HCEC 1CT (cell line): ENCODE data around the gene GNG4.
A peak's percentile ranks its signal among the peaks of the same experiment; 100 is the strongest.
"Not testable (repeated sequence)": the region's sequence is repeated elsewhere in the genome, so short reads cannot be mapped to it uniquely, and the experiment has no call there.

Experiments used
- DNase-seq: peaks from one replicate; pipeline ENCODE4 v3.0.0-alpha.2; 2017

The GNG4 gene

DNA sequence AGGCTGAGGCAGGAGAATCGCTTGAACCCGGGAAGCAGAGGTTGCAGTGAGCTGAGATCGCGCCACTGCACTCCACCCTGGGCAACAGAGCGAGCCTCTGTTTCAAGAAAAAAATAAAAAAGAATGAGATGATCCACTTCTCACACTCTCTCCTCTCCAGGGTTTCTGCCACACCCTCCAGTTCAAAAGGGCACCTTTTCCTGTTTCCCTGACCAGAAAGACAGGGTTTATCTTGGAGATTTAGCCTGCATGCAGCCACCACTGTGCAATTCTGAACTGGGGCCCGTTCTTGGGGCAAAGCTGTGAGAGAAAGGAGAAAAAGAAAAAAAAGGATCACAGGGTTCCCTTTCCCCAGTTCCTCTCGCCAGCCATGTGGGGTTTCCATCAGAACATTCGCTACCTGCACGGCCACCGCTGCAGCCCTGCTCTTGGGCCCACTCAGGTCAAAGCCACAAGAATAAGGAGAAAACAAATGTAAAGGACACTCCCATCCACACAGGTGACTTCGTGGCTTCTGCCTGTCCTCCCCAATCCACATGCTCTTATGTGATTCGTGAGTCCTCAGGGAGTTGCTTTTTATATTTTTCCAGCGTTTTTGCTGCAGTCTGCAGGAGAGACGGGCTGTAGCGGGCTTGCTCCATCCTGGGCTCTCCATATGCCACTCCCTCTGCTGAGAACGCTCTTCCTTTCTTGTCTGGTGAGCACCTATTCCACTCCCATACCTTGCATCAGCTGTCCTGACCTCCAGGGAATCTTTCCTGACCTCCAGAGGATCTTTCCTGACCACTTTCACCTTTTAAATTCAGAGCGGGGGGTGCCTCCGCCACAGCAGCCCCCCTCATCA lies 26.4 kb downstream of the GNG4 start:
- no peak for DNase-seq

DNA sequence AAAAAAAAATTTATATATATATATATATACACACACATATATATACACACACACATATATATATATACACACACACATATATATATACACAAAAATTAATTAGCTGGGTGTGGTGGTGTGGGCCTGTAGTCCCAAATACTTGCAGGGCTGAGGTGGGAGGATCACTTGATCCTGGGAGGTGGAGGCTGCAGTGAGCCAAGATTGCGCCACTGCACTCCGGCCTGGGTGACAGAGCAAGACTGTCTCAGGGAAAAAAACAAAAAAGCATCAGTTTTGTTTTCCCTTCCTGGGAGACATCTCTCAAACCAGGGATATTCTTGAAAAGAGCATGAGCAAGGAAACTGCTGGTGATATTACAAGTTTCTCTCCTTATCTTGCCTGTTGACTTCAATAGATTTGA lies 30.4 kb downstream of the GNG4 start:
- not testable (repeated sequence) for DNase-seq

DNA sequence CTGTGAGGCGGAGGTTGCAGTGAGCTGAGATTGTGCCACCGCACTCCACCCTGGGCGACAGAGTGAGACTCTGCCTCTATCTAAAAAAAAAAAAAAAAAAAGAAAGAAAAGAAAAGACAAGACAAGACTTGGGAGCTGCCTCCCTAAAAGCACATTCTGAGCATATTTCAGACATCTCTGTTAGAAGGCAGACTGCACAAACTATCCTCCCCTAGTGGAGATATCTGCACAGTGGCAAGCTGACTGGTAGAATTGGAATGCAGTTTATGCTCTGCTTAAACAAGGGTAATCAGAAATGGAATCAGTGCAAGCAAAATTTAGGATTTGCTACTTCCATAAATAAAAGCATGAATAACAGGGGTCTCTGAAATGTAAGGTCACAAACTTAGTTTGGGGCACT lies 31.8 kb downstream of the GNG4 start:
- peak; percentile 45 for DNase-seq

DNA sequence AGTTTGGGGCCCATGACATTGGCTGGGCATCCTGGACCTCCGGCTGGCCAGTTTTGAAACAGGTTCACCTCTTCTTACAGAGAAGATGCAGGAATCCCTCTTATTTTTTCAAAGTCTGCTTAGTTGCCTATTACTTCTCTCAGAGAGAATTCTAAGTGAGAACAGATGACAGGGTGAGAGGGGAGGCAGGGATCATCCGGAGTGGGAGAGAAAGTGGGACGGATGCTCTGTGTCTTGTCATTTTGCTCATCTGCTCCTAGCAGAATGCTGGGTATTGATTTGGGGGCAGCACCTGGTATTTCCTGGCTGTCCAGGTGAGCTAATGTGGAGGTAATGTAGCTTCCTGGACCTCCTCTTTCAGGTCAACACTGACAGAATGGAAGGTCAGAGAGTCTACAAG lies 32.4 kb downstream of the GNG4 start:
- no peak for DNase-seq

DNA sequence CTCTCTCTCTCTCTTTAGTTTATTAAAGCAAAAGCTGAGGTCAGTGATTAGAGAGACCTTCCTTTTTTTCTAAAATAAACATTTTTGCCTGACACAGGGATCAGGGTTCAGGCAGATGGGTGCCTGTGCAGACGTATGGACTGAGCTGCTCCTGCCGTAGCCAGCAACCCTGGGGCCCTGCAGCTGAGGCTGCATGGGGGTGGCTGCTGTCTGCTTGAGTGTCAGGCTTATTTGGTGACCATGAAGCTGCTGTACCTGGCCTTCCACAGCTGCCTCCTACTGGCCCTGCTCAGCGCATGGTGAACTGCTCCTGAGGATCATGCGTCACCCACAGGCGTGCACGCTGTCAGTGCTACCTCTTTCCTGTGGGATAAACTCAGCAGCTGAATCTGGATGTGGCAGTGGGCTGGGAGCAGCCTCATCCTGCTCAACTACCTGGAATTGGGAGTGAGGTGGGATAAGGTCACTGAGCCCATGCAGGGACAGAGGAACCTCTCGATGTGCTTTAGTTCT lies 35.1 kb downstream of the GNG4 start:
- DNase-seq, result no peak

DNA sequence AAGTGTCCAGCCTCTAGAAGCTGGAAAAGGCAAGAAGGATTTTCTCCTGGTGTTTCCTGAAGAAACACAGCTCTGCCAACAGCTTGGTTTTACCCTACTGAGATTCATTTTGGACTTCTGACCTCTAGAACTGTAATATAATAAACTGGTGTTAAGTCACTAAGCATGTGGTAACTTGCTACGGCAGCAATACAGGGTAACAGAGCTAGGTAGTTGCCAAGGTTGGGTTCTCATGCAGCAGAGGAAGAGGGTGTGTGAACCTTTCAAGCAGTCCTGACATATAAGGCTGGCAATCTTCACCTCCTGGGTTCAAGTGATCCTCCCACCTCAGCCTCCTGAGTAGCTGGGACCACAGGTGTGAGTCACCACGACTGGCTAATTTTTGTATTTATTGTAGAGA lies 36.0 kb downstream of the GNG4 start:
- DNase-seq, result no peak

DNA sequence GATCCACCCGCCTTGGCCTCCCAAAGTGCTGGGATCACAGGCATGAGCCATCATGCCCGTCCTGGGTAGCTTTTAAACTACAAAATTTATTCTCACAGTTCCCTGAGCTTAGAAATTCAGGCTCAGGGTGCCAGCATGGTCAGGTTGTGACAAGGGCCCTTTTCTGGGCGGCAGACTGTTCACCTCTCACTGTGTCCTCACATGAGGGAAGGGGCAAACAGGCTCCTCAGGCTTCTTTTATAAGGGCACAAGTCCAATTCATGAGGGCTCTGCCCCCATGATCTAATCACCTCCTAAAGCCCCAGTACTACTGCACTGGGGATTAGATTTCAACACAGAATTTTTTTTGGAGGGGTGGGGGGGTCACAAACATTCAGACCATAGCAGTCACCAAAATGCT lies 36.8 kb downstream of the GNG4 start:
- DNase-seq, result no peak

DNA sequence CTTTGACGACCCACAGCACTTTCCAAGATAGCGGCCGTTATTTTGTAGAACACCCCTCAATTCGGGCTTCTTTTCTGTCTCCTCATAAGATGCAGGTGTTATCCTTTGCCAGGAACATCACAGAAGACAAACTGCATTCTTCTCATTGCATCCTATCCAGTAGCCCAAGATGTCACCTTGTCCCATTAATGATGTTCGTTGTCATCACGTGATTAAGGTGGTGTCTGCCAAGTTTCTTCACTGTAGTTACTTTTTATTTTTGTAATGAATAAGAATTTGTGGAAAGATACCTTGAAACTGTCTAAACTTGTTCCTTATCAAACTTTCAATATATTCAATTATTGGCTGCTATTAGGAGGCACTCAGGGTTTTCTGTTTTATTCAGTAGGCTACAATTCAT lies 39.4 kb downstream of the GNG4 start:
- no peak for DNase-seq

DNA sequence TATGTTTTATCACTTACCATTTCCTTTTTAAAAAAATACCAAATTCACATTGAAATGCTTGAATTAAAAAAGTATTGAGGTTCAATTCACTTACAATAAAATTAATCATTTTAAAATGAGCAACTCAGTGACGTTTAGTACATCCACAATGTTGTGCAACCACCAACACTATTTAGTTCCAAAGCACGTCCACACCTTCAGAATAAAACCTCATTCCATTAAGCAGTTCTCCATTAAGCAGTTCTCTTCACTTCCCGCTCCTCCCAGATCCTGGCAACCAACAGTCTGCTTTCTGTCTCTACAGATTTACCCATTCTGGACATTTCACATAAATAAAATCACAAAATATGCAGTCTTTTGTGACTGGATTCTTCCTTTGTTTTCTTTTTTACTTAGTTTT lies 41.3 kb downstream of the GNG4 start:
- no peak for DNase-seq

DNA sequence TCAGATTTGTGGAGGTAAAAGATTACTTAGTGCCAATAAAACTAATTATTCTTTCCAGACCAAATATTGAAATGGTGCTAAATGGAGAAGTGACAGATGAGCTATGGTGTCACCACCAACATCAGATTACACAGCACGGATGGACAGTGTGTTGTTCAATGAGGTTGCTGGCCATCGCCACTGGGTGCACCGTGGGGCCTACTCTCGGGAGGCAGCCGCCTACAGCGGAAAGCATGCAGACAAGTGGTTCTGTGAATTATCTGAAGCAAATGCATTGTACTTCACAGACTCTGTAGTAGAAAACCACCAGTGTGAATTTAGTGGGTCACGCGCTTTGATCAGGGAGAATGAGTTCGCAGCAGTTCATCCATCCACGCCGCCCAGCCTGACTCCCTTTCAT lies 42.3 kb downstream of the GNG4 start:
- DNase-seq, result no peak

DNA sequence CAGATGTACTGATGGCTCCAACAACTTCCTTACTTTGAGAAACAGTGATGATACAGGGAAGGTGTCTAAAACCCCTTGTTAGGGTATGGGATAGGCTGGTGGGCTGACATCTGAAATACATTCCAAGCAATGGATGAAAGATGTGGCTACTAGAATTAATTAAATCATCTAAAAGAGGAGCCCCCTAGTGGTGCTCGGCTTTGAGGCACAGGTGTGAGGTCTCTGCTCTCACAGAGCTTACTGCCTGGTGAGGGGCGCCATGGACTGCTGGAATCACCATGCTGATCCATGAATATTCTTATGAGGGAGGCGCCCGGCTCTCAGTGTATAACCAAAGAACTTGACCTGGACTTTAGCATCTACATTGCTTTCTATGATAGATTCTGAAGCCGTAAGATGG lies 48.5 kb downstream of the GNG4 start:
- peak; percentile 22 for DNase-seq

DNA sequence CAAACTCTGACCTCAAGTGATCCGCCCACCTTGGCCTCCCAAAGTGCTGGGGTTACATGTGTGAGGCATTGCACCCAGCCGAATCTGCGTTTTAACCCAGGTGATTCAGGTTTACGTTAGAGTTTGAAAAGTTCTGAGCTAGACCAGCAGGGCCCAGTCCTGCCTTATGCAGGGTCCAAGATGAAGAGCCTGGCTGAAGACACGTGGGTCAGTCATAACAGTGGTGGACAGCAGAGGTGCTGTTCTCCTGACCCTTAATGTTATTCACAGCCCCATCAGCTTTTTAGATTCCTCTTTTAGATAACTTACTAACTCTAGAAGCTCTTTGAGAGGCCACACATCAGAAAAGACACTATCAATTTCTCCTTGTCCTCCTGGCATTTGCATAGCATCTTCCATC lies 50.0 kb downstream of the GNG4 start:
- DNase-seq, result no peak

DNA sequence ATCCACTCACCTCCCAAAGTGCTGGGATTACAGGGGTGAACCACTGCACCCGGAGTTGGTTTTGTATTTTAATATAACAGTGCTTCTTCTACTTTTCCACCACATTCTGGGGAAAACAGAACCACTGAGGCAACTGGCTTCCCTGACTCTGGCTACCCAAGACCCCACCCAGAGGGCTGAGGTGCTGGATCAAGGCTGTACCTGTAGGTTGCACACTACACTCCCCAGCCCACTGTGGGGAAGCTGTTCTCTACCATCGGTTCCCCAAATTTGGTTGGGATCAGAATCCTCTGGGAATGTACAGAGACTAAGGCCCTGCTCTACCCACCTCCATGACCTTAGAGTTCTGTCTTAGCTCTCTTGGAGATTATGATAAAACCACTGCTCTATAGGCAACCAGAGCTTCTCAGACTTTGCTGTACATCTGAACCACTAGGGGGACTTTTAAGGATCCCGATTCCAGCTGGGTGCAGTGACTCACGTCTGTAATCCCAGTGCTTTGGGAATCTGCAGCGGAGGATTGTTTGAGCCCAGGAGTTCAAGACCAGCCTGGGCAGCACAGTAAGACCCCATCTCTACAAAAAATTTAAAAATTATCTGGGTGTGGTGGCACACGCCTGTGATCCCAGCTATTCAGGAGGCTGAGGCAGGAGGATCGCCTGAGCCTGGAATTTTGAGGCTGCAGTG lies 51.6 kb downstream of the GNG4 start:
- DNase-seq, result peak; percentile 79

DNA sequence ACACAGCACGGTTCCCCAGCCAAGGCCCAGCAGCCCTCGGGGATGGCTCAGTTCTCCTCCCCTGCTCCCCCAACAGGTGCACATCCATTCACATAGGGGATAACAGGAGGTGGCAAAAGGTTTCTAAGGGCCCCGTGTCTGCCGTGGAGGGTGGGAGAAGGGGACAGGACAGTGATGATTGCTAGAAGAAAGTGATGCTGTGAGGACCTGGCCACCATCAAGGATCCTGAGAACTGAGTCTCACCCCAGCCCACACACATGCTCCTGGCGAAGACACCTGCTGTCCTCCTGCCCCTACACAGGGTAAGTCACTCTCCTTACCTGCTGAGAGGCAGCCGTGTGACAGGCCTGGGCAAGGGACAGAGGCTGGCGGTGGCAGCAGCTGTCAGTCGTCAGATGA lies 54.5 kb downstream of the GNG4 start:
- DNase-seq, result no peak

DNA sequence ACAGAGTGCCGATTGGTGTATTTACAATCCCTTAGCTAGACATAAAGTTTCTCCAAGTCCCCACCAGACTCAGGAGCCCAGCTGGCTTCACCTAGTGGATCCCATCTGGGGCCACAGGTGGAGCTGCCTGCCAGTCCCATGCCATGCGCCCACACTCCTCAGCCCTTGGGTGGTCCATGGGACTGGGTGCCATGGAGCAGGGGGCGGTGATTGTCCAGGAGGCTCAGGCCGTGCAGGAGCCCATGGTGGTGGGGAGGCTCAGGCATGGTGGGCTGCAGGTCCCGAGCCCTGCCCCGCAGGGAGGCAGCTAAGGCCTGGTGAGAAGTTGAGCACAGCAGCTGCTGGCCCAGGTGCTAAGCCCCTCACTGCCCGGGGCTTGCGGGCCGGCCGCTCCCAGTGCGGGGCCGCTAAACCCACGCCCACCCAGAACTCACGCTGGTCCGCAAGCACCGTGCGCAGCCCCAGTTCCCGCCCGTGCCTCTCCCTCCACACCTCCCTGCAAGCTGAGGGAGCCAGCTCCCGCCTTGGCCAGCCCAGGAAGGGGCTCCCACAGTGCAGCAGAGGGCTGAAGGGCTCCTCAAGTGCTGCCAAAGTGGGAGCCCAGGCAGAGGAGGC lies 55.2 kb downstream of the GNG4 start:
- not testable (repeated sequence) for DNase-seq

DNA sequence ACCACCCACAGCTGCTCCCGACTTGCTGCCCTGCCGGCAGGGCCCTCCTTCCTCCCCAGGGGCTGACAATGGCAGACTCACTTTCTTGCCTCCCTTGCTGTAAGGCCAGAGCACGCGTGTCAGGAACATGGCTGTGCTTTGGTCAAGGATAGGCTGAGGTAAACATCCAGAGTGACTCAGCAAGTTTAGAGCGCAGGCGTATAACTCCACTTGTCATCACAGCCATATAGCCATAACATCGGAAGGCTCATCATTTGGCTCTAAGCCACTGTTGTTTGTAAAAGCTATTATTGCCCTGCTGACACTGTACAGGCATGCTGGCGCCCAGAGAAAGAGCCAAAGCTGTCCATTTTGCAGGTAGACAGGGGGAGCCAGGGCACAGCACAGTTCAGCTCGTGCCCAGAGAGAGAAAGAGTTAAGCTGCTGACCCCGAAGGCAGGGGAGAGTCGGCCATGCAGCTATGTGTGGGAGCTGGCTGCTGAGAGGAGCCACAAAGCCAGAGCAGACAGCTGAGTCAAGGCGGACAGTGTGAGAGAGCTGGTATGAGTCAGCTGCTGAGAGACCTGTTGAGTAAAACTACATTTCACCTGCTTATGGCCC lies 60.6 kb downstream of the GNG4 start:
- peak; percentile 31 for DNase-seq

DNA sequence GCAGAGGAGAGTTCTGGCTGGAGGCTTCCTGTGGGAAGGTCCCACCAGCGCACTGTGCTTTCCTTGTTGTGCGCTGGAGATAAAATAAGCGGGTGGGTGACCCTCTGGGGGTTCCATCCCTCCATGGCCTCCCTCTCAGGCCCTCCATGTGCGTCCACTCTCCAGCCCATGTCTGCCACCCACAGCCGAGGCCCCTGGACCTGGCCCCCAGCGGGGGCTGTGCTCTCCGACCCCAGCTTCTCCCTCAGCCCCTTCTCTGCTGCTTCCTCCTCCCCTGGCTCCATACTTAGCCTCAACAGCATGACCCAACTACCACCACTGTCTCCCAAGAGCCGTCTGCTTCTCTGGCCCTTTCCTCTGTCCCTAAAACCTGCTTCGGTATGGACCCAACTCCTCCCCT lies 61.4 kb downstream of the GNG4 start:
- DNase-seq, result no peak

DNA sequence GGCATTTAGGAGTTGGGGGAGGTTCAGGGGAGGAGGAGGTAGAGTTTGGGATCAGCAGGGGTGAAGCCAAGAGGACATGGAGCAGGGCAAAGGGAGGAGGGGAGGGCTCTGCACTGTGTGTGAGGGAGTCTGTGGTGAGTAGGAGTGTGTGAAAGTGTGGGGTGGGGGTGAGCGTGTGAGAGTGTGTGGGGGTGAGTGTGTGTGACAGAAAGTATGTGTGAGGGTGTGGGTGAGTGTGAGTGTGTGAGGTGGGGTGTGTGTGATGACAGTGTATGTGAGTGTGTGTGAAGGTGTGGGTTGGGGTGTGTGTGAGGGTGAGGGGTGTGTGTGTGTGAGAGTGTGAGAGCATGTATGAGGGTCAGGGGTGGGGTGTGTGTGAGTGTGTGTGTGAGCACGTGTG lies 62.6 kb downstream of the GNG4 start:
- DNase-seq, result no peak

DNA sequence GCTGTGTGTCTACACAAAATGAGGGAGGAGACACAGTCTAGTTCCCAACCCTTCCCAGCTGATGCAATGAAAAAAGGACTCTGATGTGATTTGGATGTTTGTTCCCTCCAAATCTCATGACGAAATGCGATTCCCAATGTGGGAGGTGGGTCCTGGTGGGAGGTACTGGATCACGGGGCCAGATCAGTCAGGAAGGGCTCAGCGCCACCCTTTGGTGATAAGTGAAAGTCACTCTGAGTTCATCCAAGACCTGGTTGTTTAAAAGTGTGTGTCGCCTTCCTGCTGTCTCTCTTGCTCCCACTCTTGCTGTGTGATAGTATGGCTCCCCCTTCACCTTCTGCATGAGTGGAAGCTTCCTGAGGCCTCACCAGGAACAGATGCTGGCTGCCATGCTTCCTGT lies 63.2 kb downstream of the GNG4 start:
- DNase-seq, result no peak

DNA sequence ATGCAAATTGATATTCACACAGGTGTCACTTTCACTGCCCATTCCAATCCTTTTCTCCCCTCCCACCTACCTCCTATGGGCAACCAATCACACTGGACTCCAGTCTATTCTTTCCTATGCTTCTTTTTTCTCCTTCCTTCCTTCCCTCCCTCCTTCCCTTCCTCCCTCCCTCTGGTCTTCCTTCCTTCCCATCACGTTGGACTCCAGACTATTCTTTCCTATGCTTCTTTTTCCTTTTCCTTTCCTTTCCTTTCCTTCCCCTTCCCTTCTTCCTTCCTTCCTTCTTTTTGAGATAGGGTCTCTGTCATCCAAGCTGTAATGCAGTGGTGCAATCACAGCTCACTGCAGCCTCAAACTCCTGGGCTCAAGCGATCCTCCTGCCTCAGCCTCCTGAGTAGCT lies 64.6 kb downstream of the GNG4 start:
- no peak for DNase-seq

DNA sequence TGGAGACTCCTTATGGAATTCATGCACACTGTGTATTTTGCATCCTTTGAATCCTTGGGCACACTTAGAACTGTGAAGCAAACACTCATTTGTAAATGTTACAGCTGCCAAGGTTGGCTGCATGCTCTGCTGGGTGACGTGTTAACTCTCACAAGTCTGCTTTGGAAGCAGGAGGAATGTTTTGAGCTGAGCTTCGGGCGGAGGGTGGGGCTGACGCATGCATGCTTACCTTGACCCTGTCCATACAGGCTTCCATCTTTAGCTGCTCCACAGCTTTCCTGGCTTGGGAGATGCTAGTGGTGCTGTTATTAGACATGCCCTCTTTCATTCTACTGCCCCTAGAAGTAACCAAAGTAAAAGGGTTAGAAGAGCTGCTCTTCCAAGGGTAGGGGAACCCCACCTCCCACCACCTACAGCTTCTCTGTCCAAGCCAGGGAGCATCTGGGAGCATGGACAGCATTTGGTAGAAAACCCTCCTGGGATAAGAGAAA lies 66.0 kb downstream of the GNG4 start:
- DNase-seq, result peak; percentile 21

DNA sequence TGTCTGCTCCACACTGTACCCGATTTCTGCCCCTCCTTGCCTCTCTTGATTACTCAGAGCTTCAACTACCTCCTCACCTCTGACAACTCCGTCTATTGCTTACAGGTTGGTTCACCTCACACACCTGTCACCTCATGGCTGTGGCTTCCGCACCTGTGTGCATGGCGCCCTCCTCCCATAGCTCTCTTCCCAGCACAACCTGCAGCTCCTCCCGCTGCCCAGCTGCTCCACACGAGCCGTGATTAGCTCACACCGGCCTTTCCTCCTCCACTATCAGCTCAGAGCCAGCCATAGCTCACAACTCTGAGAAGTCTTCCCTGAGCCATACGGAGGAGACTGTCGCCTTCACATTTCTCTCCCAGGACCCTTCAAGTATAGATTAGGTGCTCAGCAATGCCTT lies 67.5 kb downstream of the GNG4 start:
- DNase-seq, result no peak

DNA sequence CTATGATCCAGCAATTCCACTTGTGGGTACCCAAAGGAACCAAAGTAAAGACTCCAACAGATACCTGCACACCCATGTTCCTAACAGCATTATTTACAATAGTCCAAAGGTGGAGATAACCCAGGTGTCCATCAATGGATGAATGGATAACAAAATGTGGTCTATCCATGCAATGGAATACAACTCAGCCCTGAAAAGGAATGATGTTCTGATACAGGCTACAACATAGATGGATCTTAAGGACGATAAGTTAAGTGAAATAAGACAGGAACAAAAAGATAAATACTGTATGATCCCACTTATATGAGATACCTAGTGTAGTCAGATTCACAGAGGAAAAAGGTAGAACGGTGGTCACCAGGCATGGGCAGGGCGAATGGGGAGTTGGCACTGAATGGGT lies 69.7 kb downstream of the GNG4 start:
- no peak for DNase-seq
